Glomerular endothelial cell (primary cell): Measurements from ENCODE around the gene HSPBAP1. TPM values are rescaled to one million over a fixed set of nuclear protein-coding genes. Genes with fewer than 3 reads are reported as not detected.

Experiments
- DNase-seq: peaks from one replicate; pipeline ENCODE4 v3.0.0-alpha.2; 2011; ENCODE audit warnings: low read depth, low spot score; ENCODE audit errors: extremely low read depth
- total RNA-seq: library from RNA; depleted of rRNA; stranded (reverse); fragments of >200 nt; gene quantifications from 2 replicates; pipeline ENCODE4 v1.2.3, GENCODE V29; 2015

The HSPBAP1 gene
- total RNA-seq, 1 donor from 2014 or later: 6.4 TPM

DNA sequence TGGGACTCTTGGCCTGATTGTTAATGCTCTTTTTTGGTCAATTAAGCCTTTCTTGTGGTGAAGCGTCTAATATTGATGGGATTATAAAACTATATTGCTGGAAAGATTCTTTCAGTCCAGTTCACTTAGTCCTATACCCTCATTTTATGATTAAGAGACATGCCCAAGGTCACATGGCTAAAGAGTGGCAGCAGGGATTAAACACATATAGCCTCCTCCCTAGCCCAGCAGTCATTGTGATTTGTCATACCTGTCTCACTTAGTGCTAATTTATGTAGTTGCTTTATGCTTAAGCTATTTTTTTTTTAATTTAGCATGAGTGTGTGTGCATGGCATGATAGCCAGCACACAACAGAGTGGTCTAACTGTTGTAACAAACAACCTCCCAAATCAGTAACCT lies 103.5 kb downstream of the HSPBAP1 start:
- DNase-seq: no peak

Other genes with a start within 250 kb of the HSPBAP1 start
- gene PARP9, start 229.5 kb downstream of the HSPBAP1 start, total RNA-seq: 20.5 and 37.9 TPM in 2 replicates
- gene DTX3L, start 229.5 kb downstream of the HSPBAP1 start, total RNA-seq: 43.0 and 48.7 TPM in 2 replicates
- 1.1 and 4.3 TPM in 2 replicates for gene PARP15, start 216.2 kb downstream of the HSPBAP1 start, total RNA-seq
- 82.4 and 134 TPM in 2 replicates for gene PARP14, start 113.0 kb downstream of the HSPBAP1 start, total RNA-seq
- 13.8 and 14.4 TPM in 2 replicates for gene SLC49A4, start 1.2 kb upstream of the HSPBAP1 start, total RNA-seq
- not detected in 2 replicates for gene SEMA5B, start 233.9 kb upstream of the HSPBAP1 start, total RNA-seq